ENCODE data around the gene HLA-DQA1. TPM values are rescaled to one million over a fixed set of nuclear protein-coding genes. Genes with fewer than 3 reads are reported as not detected.

HLA-DQA1 gene
- total RNA-seq, 5 donors from 2014 or later (not counting 1 experiment from before 2014, with no cell fraction given): 6.9 to 25.8 (median 10.8) TPM

GRCh38 chr6:32680055-32680454 is 42.8 kb downstream of the HLA-DQA1 start:
- Mint-ChIP-seq H3K27ac (no peak overlapping the region), H3K36me3 (peaks cover 5% of the 10 kb centered on the region), H3K4me1 (peaks cover 0 to 11% (median 10%) of the 10 kb centered on the region in 3 donors), H3K9me3 (peaks cover 9 to 23% (median 11%) of the 10 kb centered on the region in 3 donors), H3K4me3 (no peak overlapping the region), H3K27me3 (peaks cover 0 to 4% of the 10 kb centered on the region in 2 donors)
- Histone ChIP-seq H3K4me3 (ENCODE audit: control insufficient read depth in 1 of 2, extremely low read depth in 1 of 2, low read length in 1 of 2) (no peak overlapping the region), H3K36me3 (ENCODE audit: control insufficient read depth in 2 of 2, extremely low read depth in 1 of 2, insufficient read depth in 1 of 2, low read length in 1 of 2) (no peaks in the 10 kb centered on the region), H3K4me1 (ENCODE audit: control insufficient read depth in 1 of 2, extremely low read depth in 1 of 2, insufficient read depth in 2 of 2, low read length in 2 of 2) (peaks cover 0 to under 1% of the 10 kb centered on the region in 2 experiments), H3K9me3 (no peaks in the 10 kb centered on the region), H3K27me3 (replicated peaks in 1 of 2; ENCODE audit: control insufficient read depth in 2 of 2, extremely low read depth in 1 of 2, insufficient read depth in 2 of 2, low read length in 1 of 2) (peaks cover 0 to 2% of the 10 kb centered on the region in 2 experiments), H3K27ac (ENCODE audit: low read length) (no peak overlapping the region)
- ATAC-seq (replicated peaks in 1 of 4) (no peak), DNase-seq (no peak)
- POLR2A ChIA-PET: no interaction called here
- no CpG with 5 or more reads among the region's 1 CpG for WGBS (ENCODE audit: insufficient coverage)
- CTCF ChIA-PET: no interaction called here

- Histone ChIP-seq H3K27ac (ENCODE audit: low read length) (no peak overlapping the region), H3K27me3 (replicated peaks in 1 of 2; ENCODE audit: control insufficient read depth in 2 of 2, extremely low read depth in 1 of 2, insufficient read depth in 2 of 2, low read length in 1 of 2) (peaks cover 0 to 2% of the 10 kb centered on the region in 2 experiments), H3K4me3 (ENCODE audit: control insufficient read depth in 1 of 2, extremely low read depth in 1 of 2, low read length in 1 of 2) (no peak overlapping the region), H3K36me3 (ENCODE audit: control insufficient read depth in 2 of 2, extremely low read depth in 1 of 2, insufficient read depth in 1 of 2, low read length in 1 of 2) (no peaks in the 10 kb centered on the region), H3K9me3 (no peaks in the 10 kb centered on the region), H3K4me1 (ENCODE audit: control insufficient read depth in 1 of 2, extremely low read depth in 1 of 2, insufficient read depth in 2 of 2, low read length in 2 of 2) (peaks cover 0 to 11% of the 10 kb centered on the region in 2 experiments)
- DNase-seq: no peak
- Mint-ChIP-seq H3K4me1 (peaks cover 11 to 33% (median 29%) of the 10 kb centered on the region in 3 donors), H3K9me3 (peaks cover 0 to 8% (median 0%) of the 10 kb centered on the region in 3 donors), H3K27ac (no peak overlapping the region), H3K27me3 (no peaks in the 10 kb centered on the region), H3K4me3 (no peak overlapping the region), H3K36me3 (no peaks in the 10 kb centered on the region)
- WGBS (ENCODE audit: insufficient coverage): no CpG with 5 or more reads among the region's 3 CpGs
- ChIA-PET POLR2A (no interaction called here), CTCF (no interaction called here)
- ATAC-seq (replicated peaks in 1 of 4): no peak
These were observed 47.0 kb downstream of the HLA-DQA1 start for GRCh38 chr6:32684246-32684645.

GRCh38 chr6:32685603-32686002 is 48.4 kb downstream of the HLA-DQA1 start:
- Mint-ChIP-seq H3K9me3 (peaks cover 0 to 8% (median 0%) of the 10 kb centered on the region in 3 donors), H3K27ac (peak overlapping the region; percentile 41 to 77), H3K4me1 (peaks cover 11 to 45% (median 33%) of the 10 kb centered on the region in 3 donors), H3K4me3 (peak overlapping the region in 1 of 3 donors; percentile 18), H3K27me3 (no peaks in the 10 kb centered on the region), H3K36me3 (no peaks in the 10 kb centered on the region)
- Histone ChIP-seq H3K9me3 (no peaks in the 10 kb centered on the region), H3K4me3 (ENCODE audit: control insufficient read depth in 1 of 2, extremely low read depth in 1 of 2, low read length in 1 of 2) (no peak overlapping the region), H3K4me1 (ENCODE audit: control insufficient read depth in 1 of 2, extremely low read depth in 1 of 2, insufficient read depth in 2 of 2, low read length in 2 of 2) (peaks cover 3 to 11% of the 10 kb centered on the region in 2 experiments), H3K36me3 (ENCODE audit: control insufficient read depth in 2 of 2, extremely low read depth in 1 of 2, insufficient read depth in 1 of 2, low read length in 1 of 2) (no peaks in the 10 kb centered on the region), H3K27me3 (replicated peaks in 1 of 2; ENCODE audit: control insufficient read depth in 2 of 2, extremely low read depth in 1 of 2, insufficient read depth in 2 of 2, low read length in 1 of 2) (no peaks in the 10 kb centered on the region), H3K27ac (ENCODE audit: low read length) (peak overlapping the region; percentile 56)
- POLR2A ChIA-PET: interaction anchor here in 1 of 2 donors (0.6 to 1.1 kb wide), 2 partner anchors 246 to 286 kb away, joined by 8 to 17 read pairs; partner anchors contain the start of gene HLA-DRA
- ATAC-seq (replicated peaks in 1 of 4): peak; percentile 83 to 95 (median 91)
- DNase-seq: peak in 27 of 35 experiments; percentile 6 to 86 (median 41)
- WGBS (ENCODE audit: insufficient coverage): no CpG with 5 or more reads among the region's 1 CpG
- CTCF ChIA-PET: interaction anchor here (0.6 to 2.1 kb wide), 8 partner anchors 25 to 270 kb away, joined by 3 to 15 read pairs (median 4); partner anchors contain the start of genes HLA-DRB5 (in 1 of the 2) and PSMB9 (in 1 of the 2)

- no peak overlapping the region for H3K27ac ChIP-seq (ENCODE audit: low read length)
- no CpG with 5 or more reads among the region's 5 CpGs for WGBS (ENCODE audit: insufficient coverage)
- peaks cover 3 to 11% of the 10 kb centered on the region in 2 experiments for H3K4me1 ChIP-seq (ENCODE audit: control insufficient read depth in 1 of 2, extremely low read depth in 1 of 2, insufficient read depth in 2 of 2, low read length in 2 of 2)
- H3K27me3 Mint-ChIP-seq: peaks cover 13 to 22% of the 10 kb centered on the region in 2 donors
- H3K9me3 ChIP-seq: no peaks in the 10 kb centered on the region
- no peak overlapping the region for H3K27ac Mint-ChIP-seq
- no peaks in the 10 kb centered on the region for H3K36me3 Mint-ChIP-seq
- H3K9me3 Mint-ChIP-seq: no peaks in the 10 kb centered on the region
- H3K4me3 Mint-ChIP-seq: no peak overlapping the region
- CTCF ChIA-PET: interaction anchor here (0.6 to 1.4 kb wide), 4 partner anchors 11 to 457 kb away, joined by 3 to 5 read pairs (median 4); no protein-coding TSS in a partner anchor
- H3K4me3 ChIP-seq (ENCODE audit: control insufficient read depth in 1 of 2, extremely low read depth in 1 of 2, low read length in 1 of 2): no peak overlapping the region
- no peaks in the 10 kb centered on the region for H3K27me3 ChIP-seq (replicated peaks in 1 of 2; ENCODE audit: control insufficient read depth in 2 of 2, extremely low read depth in 1 of 2, insufficient read depth in 2 of 2, low read length in 1 of 2)
- H3K36me3 ChIP-seq (ENCODE audit: control insufficient read depth in 2 of 2, extremely low read depth in 1 of 2, insufficient read depth in 1 of 2, low read length in 1 of 2): no peaks in the 10 kb centered on the region
- H3K4me1 Mint-ChIP-seq: peaks cover 11 to 42% (median 26%) of the 10 kb centered on the region in 3 donors
- DNase-seq: peak in 1 of 35 experiments; percentile 25
- ATAC-seq (replicated peaks in 1 of 4): no peak
- POLR2A ChIA-PET: interaction anchor here (0.6 kb wide), 2 partner anchors 24 to 313 kb away, joined by 3 read pairs; partner anchors contain the start of gene HLA-DQB1 (in 1 of the 2)
These were observed 52.6 kb downstream of the HLA-DQA1 start for GRCh38 chr6:32689531-32690501.

- no peaks in the 10 kb centered on the region for H3K36me3 ChIP-seq (ENCODE audit: control insufficient read depth in 2 of 2, extremely low read depth in 1 of 2, insufficient read depth in 1 of 2, low read length in 1 of 2)
- H3K27ac ChIP-seq (ENCODE audit: low read length): no peak overlapping the region
These were observed 54.8 kb downstream of the HLA-DQA1 start for GRCh38 chr6:32692019-32692418.

More at GRCh38 chr6:32692019-32692418, 54.8 kb downstream of the HLA-DQA1 start:
- peak in 3 of 4 experiments; percentile 56 to 86 (median 81) for ATAC-seq (replicated peaks in 1 of 4)
- H3K4me1 Mint-ChIP-seq: peaks cover 0 to 23% (median 8%) of the 10 kb centered on the region in 3 donors
- no peaks in the 10 kb centered on the region for H3K27me3 ChIP-seq (replicated peaks in 1 of 2; ENCODE audit: control insufficient read depth in 2 of 2, extremely low read depth in 1 of 2, insufficient read depth in 2 of 2, low read length in 1 of 2)
- H3K36me3 Mint-ChIP-seq: no peaks in the 10 kb centered on the region
- H3K4me3 ChIP-seq (ENCODE audit: control insufficient read depth in 1 of 2, extremely low read depth in 1 of 2, low read length in 1 of 2): no peak overlapping the region
- peak in 34 of 35 experiments; percentile 3 to 78 (median 46) for DNase-seq
- H3K27me3 Mint-ChIP-seq: peaks cover 13 to 35% of the 10 kb centered on the region in 2 donors
- WGBS (ENCODE audit: insufficient coverage): no CpG with 5 or more reads among the region's 1 CpG
- ChIA-PET CTCF (interaction anchor here (0.5 to 1.5 kb wide), 14 partner anchors 20 to 1041 kb away, joined by 3 to 9 read pairs (median 4); partner anchors contain the start of genes HLA-DQB1 (in 1 of the 2), HLA-DRA (in 1 of the 2) and TAP1 (in 1 of the 2)), POLR2A (no interaction called here)
- H3K9me3 Mint-ChIP-seq: no peaks in the 10 kb centered on the region
- H3K9me3 ChIP-seq: no peaks in the 10 kb centered on the region
- no peak overlapping the region for H3K4me3 Mint-ChIP-seq
- H3K4me1 ChIP-seq (ENCODE audit: control insufficient read depth in 1 of 2, extremely low read depth in 1 of 2, insufficient read depth in 2 of 2, low read length in 2 of 2): peaks cover 0 to 3% of the 10 kb centered on the region in 2 experiments
- no peak overlapping the region for H3K27ac Mint-ChIP-seq
